Measurements from ENCODE around the gene KLHL29.

GRCh38 chr2:23485261-23485660 is 100.3 kb downstream of the KLHL29 start:
- no peak for TF ChIP-seq POLR2A (IDR thresholded peaks at IDR 0.05)
- no peak for TF ChIP-seq CTCF (IDR thresholded peaks at IDR 0.05)
